Activated CD4-positive, alpha-beta T cell treated with anti-CD3 and anti-CD28 coated beads, Interleukin-10, Interleukin-2, amounts not matched to agents 100 ng/mL and 50 ng/mL, durations not matched to agents 16 hours and 8 hours (primary cell): Measurements from ENCODE around the gene KRT76.
"Not testable (repeated sequence)": the region's sequence is repeated elsewhere in the genome, so short reads cannot be mapped to it uniquely, and the experiment has no call there.

Source experiments
- DNase-seq: peaks from one replicate; pipeline ENCODE4 v3.0.0-alpha.2; 2020

Gene KRT76

DNA sequence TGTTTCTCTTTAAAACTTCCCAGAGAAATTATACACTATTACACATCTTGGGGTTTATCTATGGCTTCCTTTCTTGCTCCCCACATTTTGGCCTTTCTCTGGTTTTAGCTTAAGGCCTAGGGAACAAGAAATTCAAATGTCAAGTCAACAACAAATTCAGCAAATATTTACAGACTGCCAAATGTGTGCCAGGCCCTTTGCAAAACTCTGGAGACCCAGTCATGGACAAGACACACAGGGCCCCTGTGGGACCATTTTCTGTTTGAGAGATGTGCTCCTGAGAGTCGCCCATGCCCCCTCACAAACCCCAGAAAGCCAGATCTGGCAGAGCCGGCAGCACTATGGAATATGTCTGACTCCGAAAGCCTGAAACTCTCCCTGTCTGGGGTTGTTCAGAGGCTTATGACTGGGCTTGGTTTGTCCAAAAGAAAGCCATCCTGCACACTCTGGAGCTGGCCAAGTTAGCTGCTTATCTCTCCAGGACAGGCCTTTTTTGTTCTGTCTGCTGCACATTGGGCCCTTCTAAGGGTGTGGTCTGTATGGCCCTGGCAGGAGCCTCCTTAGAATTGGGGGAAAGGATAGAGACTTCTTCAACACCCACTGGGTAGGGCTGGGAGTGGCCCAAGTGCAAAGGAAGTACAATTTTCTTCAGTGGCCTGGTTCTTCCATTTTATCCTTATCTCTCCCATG is 19.8 kb upstream of the KRT76 start:
- no peak for DNase-seq

DNA sequence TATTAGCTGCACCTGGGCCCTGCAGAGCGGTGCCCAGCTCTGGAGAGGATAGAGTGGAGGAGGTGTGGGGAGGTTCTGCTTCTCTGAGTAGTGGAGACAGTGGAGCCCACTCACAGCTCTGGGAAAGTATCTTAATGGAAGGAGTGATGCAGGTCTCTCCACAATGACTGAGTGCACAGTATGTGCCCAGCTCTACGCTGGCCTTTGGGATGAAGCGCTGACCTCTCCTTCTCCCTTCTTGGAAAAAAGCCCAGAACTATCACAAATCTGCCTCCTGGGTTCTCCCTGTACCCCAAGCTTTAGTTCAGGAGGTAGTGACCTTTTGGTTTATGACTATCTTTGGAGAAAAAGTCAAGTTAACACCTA is 19.3 kb upstream of the KRT76 start:
- no peak for DNase-seq

DNA sequence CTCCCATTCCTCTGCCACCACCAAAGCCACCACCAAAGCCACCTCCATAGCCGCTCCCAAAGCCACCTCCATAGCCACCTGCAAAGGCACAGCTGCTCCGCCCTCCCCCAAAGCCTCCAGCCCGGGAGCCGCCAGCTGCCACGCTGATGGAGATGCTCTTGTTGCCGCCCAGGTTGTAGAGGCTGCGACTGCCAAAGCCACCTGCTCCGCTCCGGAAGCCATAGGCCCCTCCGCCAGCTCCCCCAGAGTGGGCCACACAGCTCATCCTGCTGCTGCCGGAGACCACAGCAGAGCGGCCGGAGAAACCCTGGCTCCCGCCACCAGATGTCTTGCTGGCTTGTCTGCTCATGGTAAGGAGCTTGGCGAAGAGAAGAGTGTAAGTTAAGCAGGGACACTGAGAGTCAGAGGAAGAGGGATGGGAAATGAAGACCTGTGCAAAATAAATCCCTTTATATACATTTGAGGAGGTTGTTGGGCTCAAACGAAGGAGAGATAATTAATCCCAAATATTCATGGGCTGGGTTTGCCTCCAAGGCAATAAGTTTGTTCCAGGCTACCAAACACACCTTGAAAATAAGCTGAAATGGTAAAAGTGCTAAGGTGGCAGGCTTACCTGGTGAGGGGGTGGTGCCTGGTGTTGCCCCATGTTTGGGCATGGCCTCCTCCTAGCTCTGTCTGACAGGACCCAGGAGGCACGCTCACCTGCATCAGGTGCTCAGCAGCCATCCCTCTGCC is 18.7 kb upstream of the KRT76 start, which contains the start of gene KRT3:
TSS of gene KRT3 (minus strand) at position 424 of the 735 bp plus-strand sequence. CDS start at position 349, 75 bp downstream.
- DNase-seq = no peak

- DNase-seq = not testable (repeated sequence)
These were observed 18.2 kb upstream of the KRT76 start for GRCh38 chr12:52795332-52795674.

DNA sequence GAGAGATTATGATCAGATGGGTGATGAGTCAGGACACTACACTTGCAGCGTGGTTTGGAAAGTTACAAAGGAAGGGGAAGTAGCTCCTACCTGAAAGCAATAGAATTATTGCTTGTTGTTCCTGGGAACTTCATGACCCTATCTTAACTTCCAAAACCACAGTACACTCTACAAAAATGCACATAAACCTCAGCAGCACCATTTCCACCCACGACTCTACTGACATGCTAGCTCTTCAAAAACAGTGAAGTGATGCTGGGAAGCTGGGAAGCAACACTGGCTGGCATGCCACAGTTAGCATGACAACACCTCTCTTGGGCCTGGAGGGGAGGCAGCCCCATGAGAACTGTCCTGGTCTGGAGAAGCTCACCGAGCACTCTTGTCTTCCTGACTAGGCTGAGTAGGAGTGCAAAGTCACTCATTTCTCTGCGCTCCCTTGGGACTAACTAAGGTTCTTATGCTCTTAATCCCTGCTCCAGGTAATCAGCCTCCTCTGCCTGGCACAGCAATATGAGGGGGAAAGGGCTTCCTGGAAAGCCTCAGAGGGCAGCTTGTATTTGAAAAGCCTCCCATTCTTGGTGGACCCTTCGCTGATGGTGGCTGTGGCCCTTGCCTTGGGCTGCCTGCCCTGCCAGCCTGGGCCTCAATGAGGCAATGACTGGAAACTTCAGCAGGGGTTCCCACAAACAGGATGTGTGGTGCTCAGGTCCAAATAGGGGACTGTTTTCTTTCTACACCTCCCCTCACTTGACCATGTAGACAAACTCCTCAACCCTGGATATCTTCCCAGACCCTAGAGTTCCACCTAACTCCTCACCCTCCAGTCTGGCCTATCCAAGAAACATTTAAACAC is 17.6 kb upstream of the KRT76 start:
- no peak for DNase-seq

DNA sequence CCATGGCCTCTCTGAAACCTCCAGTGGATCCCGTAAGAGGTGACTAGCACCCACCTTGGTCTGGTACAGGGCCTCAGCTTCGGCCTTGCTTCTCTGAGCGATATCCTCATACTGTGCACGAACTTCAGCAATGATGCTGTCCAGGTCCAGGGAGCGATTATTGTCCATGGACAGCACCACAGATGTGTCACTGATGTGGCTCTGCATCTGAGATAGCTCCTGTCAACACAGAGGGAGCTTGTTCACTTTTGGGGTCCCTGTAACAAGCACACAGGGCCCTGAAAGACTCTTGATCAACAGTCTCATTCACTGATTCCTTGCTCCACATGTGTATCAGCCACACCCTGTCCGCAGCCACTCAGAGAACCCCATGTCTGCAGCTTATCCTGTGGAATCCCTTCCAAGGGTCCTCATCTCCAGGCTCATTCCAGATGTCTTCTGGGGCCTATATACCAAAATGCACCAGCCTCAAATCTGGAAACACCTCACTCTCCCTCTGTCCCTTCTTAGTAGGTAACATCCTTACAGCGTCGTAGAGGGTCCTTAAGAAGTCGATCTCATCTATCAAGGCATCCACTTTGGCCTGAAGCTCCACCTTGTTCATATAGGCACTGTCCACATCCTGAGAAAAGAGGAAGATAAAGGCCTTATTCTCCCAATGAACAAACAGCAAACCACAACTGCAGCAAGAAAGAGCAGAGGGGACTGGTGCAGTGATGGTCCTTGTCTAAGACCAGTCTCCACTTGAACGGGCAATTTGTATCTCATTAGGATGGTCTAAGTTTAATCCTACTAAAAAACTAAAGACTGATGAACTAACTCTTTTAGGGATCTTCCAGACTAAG is 15.3 kb upstream of the KRT76 start:
- DNase-seq = no peak

DNA sequence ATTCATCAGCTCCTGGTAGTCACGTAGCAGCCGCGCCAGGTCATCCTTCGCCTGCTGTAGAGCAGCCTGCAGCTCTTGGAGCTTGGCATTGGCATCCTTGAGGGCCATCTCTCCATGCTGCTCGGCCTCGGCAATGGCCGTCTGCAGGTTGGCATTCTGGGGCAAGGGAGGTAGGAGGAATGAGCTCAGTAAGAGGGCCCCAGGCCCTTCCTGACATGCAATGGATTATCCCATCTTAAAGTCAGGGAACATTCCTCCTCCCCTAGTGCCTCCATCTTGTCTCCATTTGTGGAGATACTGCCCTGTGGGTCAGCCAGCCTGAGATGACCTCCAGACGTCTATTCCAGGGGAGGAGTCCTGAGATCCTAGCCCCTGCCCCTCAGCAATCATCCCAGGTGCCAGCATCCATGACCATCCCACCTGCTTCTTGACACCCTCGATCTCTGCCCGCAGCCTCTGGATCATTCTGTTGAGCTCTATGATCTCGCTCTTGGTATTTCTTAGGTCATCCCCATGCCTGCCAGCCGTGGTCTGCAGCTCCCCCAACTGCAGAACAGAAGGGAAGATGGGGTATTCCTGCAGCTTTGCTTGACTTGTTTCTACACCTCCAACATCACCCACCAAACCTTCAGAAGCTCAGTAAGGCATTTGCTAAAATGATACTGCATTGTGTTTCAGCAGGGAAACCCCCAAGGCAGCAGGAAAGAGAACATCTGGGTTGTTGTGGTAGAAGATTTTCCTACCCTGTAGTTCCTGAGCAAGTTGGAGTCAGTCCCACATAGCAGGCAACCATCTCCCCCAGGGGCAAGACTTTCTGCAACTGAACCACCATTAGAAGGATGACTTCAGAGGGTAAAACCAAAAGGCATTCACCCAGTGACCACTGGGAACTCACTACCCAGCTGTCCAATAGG is 14.4 kb upstream of the KRT76 start:
- no peak for DNase-seq

GRCh38 chr12:52790427-52791270 is 13.5 kb upstream of the KRT76 start:
- no peak for DNase-seq

DNA sequence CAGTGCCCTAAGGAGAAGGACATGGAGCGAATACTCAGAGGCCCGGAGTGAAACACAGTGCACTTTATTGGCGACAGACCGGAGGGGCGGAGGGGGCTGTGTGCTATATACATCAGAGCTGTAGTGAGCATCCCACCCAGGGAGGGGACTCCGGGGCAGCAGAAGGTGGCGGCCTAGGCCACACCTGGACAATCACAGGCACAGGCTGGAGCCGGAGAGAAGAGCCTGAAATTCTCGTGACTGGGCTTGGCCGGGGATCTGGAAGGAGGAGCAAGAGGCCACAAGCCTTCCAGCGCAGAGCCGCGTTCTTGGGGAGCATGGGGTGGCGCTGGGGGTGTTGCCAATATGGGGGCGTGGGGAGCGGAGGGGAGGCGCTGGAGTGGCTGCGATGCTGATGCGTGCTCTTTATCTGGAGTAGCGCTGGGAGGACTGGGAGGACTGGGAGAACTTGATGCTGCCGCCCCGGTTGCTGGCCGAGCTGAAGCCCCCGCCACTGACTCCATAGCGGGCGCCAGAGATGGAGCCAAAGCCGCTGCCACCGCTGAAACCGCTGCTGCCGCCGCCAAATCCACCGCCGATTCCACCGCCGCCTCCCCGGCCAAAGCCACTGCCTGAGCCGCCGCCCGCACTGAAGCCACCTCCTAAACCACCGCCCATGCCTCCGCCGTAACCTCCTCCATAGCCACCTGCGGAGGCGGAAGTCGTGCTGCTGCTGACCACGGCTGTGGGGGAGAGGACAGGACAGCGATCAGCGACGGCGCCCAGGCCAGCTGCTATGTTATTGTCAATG is 12.7 kb upstream of the KRT76 start:
- DNase-seq = no peak

DNA sequence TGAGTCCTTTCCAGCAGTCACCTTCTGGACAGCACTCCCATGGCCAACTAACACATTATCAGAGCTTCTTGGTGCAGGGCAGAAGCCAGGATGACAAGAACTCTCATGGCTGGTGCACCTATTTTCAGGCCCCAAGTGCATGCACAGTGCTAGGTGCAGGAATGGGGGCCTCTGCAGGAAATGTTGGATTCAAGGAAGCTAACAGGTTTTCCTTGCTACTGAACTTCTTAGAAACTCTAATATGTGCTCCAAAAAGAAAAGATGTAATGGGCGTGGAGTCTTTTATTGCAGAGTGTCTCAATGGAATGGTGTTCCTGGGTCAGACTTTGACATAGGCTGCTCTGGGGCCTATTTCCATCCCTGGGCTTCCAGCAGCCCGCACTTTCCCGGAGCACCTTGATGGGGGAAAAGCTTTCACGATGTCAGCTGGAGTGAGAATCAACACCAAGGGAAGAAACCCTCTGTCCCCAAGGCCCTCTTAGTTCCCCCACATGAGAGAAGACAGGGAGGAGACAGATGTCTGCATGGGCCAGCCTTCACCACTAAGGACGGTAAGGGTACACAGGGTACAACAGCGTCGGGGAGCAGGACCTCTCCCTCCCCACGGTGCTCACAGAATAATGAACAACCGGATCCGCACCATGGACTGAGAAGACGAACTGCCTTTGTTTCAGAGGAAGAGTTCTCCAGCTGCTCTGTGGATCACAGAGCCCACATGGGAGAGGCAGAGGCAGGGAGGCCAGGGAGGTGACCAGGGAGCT is 11.9 kb upstream of the KRT76 start:
- no peak for DNase-seq

DNA sequence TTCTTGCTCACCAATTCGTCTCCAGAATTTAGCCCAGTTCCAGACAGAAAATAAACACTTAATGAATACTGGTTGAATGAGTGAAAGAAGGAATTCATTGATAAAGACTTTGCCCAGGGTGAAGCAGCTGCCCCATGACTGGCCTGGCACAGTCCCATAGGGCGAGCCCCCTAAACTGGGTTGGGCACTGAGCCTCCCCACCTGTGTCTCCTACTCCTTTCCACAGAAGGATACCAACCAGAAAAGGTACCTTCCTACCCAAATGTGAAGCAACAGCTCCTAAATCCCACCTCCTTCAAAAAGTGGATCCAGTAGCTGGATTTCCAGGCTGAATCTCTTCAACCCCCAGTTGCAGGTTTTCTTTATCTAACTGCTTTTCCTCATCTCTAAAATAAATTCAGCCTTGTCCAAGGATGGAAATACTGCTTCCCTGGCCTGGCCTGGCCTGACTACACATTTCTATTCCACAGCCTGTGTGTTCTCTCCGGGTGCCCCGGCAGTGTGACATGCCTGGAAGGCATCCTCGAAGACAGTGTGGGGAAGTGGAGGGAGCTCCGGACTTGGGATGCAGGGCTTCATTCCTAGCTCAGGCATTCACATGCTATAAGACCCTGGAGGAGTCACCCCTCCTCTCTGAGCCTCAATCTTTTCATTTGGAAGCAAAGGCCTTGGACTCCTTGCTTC is 11.2 kb upstream of the KRT76 start:
- no peak for DNase-seq

DNA sequence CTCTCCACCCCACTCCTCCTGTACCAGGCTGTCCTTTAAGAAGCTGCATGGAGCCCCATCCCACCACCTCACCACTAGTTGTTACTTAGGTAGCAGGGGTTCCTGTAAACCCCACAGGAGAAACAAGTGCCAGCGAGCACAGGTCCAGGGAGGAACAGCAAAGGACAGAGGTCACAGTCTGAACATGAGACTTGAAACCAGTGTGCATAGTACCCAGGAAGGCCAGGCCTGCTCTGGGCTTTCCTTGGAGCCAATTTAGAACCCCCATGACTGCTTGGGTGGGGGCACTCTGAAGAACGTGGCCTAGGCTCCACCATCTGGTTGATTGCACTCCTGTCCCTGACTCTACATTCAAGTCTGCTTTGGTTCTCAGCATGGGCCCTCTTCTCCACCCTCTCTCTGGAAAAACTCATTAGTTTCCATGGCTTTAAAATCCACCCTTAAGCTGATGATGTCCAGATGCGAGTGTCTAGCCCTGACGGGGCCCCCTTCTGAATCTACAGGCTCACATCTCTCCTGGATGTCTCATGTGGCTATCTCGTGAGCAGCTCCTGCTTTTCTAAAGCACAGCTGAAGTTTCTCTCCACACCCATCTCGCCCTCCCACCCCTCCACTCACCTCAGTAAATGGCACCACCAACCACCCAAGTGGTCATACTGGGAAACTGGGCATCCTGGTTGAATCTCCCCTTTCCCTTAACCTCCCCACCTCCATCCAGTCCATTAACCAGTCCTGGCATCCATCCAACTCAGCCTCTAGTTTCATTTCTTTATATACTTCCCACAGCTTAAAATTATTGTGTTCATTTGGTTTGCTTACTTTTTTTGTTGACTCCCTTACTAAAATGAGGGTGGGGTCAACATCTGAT is 10.4 kb upstream of the KRT76 start:
- DNase-seq = no peak

- no peak for DNase-seq
These were observed 7.8 kb upstream of the KRT76 start for GRCh38 chr12:52784909-52785308.

DNA sequence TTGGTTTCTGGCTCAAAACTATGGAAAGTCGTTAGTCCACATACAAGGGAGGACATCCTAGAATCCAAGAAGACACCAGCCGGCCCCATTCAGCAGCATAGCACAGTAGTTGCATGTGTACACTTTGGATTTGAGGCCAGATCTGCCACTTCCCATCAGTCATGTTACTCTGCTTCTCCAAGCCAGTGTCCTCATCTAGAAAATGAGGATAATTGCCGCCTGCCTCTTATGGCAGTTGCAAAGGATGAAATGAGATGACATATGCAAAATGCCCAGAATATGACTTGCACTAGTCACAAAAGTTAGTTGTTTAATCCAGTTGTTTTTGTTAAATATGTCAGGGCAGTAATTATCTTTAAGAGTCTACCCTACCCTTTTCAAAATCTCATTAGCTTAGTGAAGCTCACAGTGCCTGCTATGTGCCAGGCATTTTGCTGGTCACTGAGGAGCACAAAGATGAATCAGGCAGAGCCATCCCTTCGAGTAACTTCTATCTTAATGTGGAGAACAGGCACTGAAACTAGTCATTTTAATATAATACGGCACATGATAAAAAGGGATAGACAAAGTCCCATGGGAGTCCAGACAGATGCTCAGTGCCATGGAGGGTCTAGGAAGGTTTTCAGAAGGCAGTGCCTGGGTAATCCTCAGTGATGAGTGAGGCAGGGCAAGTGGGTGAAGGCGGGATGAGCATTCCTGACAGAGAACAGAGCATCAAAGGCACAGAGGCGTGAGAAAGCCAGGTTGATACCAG is 6.6 kb upstream of the KRT76 start:
- no peak for DNase-seq

GRCh38 chr12:52782502-52782901 is 5.4 kb upstream of the KRT76 start:
- no peak for DNase-seq

GRCh38 chr12:52781399-52782082 is 4.4 kb upstream of the KRT76 start:
- no peak for DNase-seq
